Measurements from ENCODE around the gene TAPBP. TPM values are rescaled to one million over a fixed set of nuclear protein-coding genes. Genes with fewer than 3 reads are reported as not detected.
A peak's percentile ranks its signal among the peaks of the same experiment; 100 is the strongest.

Gene TAPBP
- total RNA-seq, 4 donors from 2014 or later: 73.4 to 324 (median 204) TPM

GRCh38 chr6:33299237-33299944, 14.5 kb downstream of the TAPBP start:
- DNase-seq: peak; percentile 86 to 96 (median 94)
- H3K4me1 ChIP-seq: peaks cover 0 to 22% (median 6%) of the 10 kb centered on the region in 4 donors
- H3K9me3 ChIP-seq: no peaks in the 10 kb centered on the region
- H3K27me3 ChIP-seq: no peaks in the 10 kb centered on the region
- TF ChIP-seq CTCF (IDR thresholded peaks at IDR 0.05) (peak; percentile 63 to 79 (median 72)), POLR2A (IDR thresholded peaks at IDR 0.05) (peak; percentile 67 to 74)
- peaks cover 0 to 40% (median 0%) of the 10 kb centered on the region in 3 donors for H3K36me3 ChIP-seq
- H3K4me3 ChIP-seq: peak overlapping the region; percentile 69 to 89 (median 80)
- H3K27ac ChIP-seq: peak overlapping the region; percentile 93 to 96 (median 95)

- TF ChIP-seq CTCF (IDR thresholded peaks at IDR 0.05): no peak
- TF ChIP-seq POLR2A (IDR thresholded peaks at IDR 0.05): no peak
- Histone ChIP-seq H3K27me3 (no peaks in the 10 kb centered on the region), H3K4me1 (peaks cover 0 to 22% (median 6%) of the 10 kb centered on the region in 4 donors), H3K4me3 (peak within 1 kb of the TSS; percentile 69 to 89 (median 80)), H3K27ac (peak within 1 kb of the TSS; percentile 93 to 96 (median 95)), H3K9me3 (no peaks in the 10 kb centered on the region), H3K36me3 (peaks cover 0 to 35% (median 0%) of the 10 kb centered on the region in 3 donors)
- DNase-seq: peak; percentile 83 to 93 (median 88)
These were observed 15.1 kb downstream of the TAPBP start, which contains the start of gene RGL2 for GRCh38 chr6:33298773-33299236. Gene RGL2, minus strand, starts transcription at chr6:33298942. Its CDS starts 332 bp downstream, at chr6:33298610.

- Histone ChIP-seq H3K4me3 (peak overlapping the region; percentile 69 to 89 (median 80)), H3K27ac (peak overlapping the region; percentile 93 to 96 (median 95)), H3K27me3 (no peaks in the 10 kb centered on the region), H3K4me1 (peaks cover 0 to 22% (median 6%) of the 10 kb centered on the region in 4 donors), H3K9me3 (no peaks in the 10 kb centered on the region), H3K36me3 (peaks cover 0 to 35% (median 0%) of the 10 kb centered on the region in 3 donors)
- no peak for TF ChIP-seq CTCF (IDR thresholded peaks at IDR 0.05)
- TF ChIP-seq POLR2A (IDR thresholded peaks at IDR 0.05): peak in 1 of 2 donors; percentile 23
- DNase-seq: peak; percentile 62 to 82 (median 67)
These were observed 15.7 kb downstream of the TAPBP start for GRCh38 chr6:33297956-33298772.

- no peaks in the 10 kb centered on the region for H3K27me3 ChIP-seq
- peak overlapping the region; percentile 69 to 89 (median 80) for H3K4me3 ChIP-seq
- DNase-seq: peak; percentile 41 to 66 (median 63)
- no peak for TF ChIP-seq CTCF (IDR thresholded peaks at IDR 0.05)
- TF ChIP-seq POLR2A (IDR thresholded peaks at IDR 0.05): no peak
- peaks cover 0 to 22% (median 6%) of the 10 kb centered on the region in 4 donors for H3K4me1 ChIP-seq
- H3K27ac ChIP-seq: peak overlapping the region; percentile 93 to 96 (median 95)
- no peaks in the 10 kb centered on the region for H3K9me3 ChIP-seq
- H3K36me3 ChIP-seq: peaks cover 0 to 35% (median 0%) of the 10 kb centered on the region in 3 donors
These were observed 16.4 kb downstream of the TAPBP start for GRCh38 chr6:33297406-33297955.

- TF ChIP-seq CTCF (IDR thresholded peaks at IDR 0.05) (no peak), POLR2A (IDR thresholded peaks at IDR 0.05) (no peak)
- H3K36me3 ChIP-seq: peaks cover 0 to 35% (median 0%) of the 10 kb centered on the region in 3 donors
- H3K9me3 ChIP-seq: no peaks in the 10 kb centered on the region
- H3K27me3 ChIP-seq: no peaks in the 10 kb centered on the region
- H3K4me1 ChIP-seq: peaks cover 0 to 22% (median 6%) of the 10 kb centered on the region in 4 donors
- no peak for DNase-seq
- H3K27ac ChIP-seq: peak overlapping the region; percentile 93 to 96 (median 95)
- peak overlapping the region in 3 of 4 donors; percentile 69 to 89 (median 86) for H3K4me3 ChIP-seq
These were observed 17.0 kb downstream of the TAPBP start for GRCh38 chr6:33296797-33297405.

All from Peyer's patch (tissue), 4 donors.